Measurements from ENCODE around the gene ASXL1. TPM values are rescaled to one million over a fixed set of nuclear protein-coding genes. Genes with fewer than 3 reads are reported as not detected.
A peak's percentile ranks its signal among the peaks of the same experiment; 100 is the strongest.

Gene ASXL1
- total and polyA plus RNA-seq, 9 of the 15 experiments (the other 6 are each of a cell fraction or from before 2014, with no cell fraction given), result 6.5 to 65.3 (median 32.3) TPM

DNA sequence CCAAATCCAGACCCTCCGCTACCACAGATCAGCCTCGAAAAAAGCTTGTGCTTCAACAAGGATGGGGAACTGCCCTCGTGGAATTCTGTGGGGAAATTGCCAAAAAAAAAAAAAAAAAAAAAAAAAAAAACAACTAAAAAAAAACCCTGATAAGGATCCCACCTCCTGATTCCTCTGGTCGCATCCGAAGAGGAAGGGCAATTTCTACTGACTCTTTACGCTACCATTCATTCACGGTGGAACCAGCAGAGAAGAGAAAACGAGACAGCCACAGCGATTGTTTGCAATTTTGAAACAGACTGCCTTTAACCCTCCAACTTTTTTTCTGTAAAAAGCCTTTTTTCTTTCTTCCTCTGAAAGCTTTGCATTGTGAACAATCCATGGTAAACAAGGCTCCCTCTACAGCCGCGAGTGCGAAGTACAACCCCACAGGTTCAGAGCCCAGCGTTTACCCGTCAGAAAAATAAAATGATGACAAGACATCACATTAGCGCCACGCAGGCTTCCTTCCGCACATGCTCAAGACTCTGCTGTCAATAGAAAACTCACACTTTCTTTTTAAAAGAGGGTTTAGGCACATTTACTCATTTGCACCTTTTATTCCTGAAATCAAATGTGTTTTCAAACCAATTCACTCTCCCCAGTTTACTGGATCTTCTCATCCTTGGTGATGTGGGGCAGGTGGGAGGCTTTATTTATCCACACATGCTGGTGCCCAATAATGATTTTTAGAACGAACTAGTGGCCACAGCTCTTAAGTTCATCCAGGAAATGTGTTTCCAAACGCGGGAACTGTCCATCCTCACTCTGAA is 127.0 kb downstream of the ASXL1 start:
- Histone ChIP-seq H3K27ac (ENCODE audit: extremely low read depth, low read depth, low read length) (no peak overlapping the region; the same call in 2 of the 3 replicates), H3K9ac (ENCODE audit: insufficient read depth in 1 of 2, low read depth in 2 of 2, low read length in 2 of 2) (no peak overlapping the region), H3K4me1 (replicated peaks in 1 of 2; ENCODE audit: control insufficient read depth in 2 of 2, insufficient read depth in 2 of 2, low read length in 2 of 2) (peaks cover 1 to 23% of the 10 kb centered on the region in 2 experiments; a peak in 4 of 5 replicates), H3K79me2 (ENCODE audit: control insufficient read depth, insufficient read depth, low read length) (peaks cover 9% of the 10 kb centered on the region; the same call in 2 of the 3 replicates), H3K9me3 (replicated peaks; ENCODE audit: control insufficient read depth, insufficient read depth, low read depth, low read length) (no peaks in the 10 kb centered on the region), H3K36me3 (ENCODE audit: control insufficient read depth, insufficient read depth, low read length) (peaks cover 15% of the 10 kb centered on the region; the same call in 2 of the 3 replicates), H4K20me1 (replicated peaks; ENCODE audit: control insufficient read depth, insufficient read depth, low read length) (no peaks in the 10 kb centered on the region), H3K4me2 (ENCODE audit: insufficient read depth, low read length) (no peak overlapping the region), H3K27me3 (ENCODE audit: control insufficient read depth in 2 of 2, insufficient read depth in 2 of 2, low read length in 2 of 2) (no peaks in the 10 kb centered on the region), H3K4me3 (no peak overlapping the region), H2AFZ (ENCODE audit: low read depth, low read length) (peak overlapping the region; percentile 53; the same call in 1 of the 2 replicates), H3K9me1 (ENCODE audit: control insufficient read depth, insufficient read depth, low read length) (no peaks in the 10 kb centered on the region)
- peak; percentile 96 for FAIRE-seq
- peak; percentile 52 to 72 (median 58) for DNase-seq (ENCODE audit: extremely low read depth in 1 of 4, low spot score in 3 of 4)
- ChIA-PET CTCF (ENCODE audit: low intra/inter-chr PET ratio) (interaction anchor here (0.6 kb wide), 2 partner anchors 144 to 852 kb away, joined by 3 read pairs; no protein-coding TSS in a partner anchor), POLR2A (interaction anchor here (0.6 to 1.4 kb wide), 4 partner anchors 11 to 114 kb away, joined by 3 to 5 read pairs (median 4); no protein-coding TSS in a partner anchor)
- peak; percentile 94 for ATAC-seq
- intact Hi-C loops (cut with micrococcal nuclease) (no loop called here), in situ Hi-C loops (cut with MboI) (no loop called here)
- no TSS peak for BruUV-seq (replicated peaks)
- WGBS (ENCODE audit: insufficient coverage, low coverage, missing lambda C conversion rate), result 30% methylated on average over 20 of the region's 20 CpGs
- TF ChIP-seq ZNF695 (CRISPR knock-in tag; IDR thresholded peaks at IDR 0.05) (no peak), TBP (optimal IDR thresholded peaks at IDR 0.05; ENCODE audit: low read depth, low read length) (no peak), PREB (CRISPR knock-in tag; IDR thresholded peaks at IDR 0.05) (no peak), SRSF1 (IDR thresholded peaks at IDR 0.05; ENCODE audit: low read depth, low read length) (no peak), SMC3 (conservative IDR thresholded peaks at IDR 0.05; ENCODE audit: insufficient read depth, low read depth, low read length) (peak; percentile 45; the same call in 1 of the 2 replicates), GMEB1 (CRISPR knock-in tag; IDR thresholded peaks at IDR 0.05) (no peak), ZNF174 (CRISPR knock-in tag; IDR thresholded peaks at IDR 0.05) (no peak), E4F1 (CRISPR knock-in tag; IDR thresholded peaks at IDR 0.05; ENCODE audit: borderline replicate concordance) (no peak), ZNF384 (IDR thresholded peaks at IDR 0.05; ENCODE audit: low read depth, low read length) (peak; percentile 92)
- TF ChIP-seq, protein P1, sequence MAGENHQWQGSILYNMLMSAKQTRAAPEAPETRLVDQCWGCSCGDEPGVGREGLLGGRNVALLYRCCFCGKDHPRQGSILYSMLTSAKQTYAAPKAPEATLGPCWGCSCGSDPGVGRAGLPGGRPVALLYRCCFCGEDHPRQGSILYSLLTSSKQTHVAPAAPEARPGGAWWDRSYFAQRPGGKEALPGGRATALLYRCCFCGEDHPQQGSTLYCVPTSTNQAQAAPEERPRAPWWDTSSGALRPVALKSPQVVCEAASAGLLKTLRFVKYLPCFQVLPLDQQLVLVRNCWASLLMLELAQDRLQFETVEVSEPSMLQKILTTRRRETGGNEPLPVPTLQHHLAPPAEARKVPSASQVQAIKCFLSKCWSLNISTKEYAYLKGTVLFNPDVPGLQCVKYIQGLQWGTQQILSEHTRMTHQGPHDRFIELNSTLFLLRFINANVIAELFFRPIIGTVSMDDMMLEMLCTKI (IDR thresholded peaks at IDR 0.05; ENCODE audit: partially characterized antibody), result no peak
- TF ChIP-seq, protein P2, sequence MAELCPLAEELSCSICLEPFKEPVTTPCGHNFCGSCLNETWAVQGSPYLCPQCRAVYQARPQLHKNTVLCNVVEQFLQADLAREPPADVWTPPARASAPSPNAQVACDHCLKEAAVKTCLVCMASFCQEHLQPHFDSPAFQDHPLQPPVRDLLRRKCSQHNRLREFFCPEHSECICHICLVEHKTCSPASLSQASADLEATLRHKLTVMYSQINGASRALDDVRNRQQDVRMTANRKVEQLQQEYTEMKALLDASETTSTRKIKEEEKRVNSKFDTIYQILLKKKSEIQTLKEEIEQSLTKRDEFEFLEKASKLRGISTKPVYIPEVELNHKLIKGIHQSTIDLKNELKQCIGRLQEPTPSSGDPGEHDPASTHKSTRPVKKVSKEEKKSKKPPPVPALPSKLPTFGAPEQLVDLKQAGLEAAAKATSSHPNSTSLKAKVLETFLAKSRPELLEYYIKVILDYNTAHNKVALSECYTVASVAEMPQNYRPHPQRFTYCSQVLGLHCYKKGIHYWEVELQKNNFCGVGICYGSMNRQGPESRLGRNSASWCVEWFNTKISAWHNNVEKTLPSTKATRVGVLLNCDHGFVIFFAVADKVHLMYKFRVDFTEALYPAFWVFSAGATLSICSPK (IDR thresholded peaks at IDR 0.05; ENCODE audit: borderline replicate concordance), result no peak
